Natural killer cell (primary cell): ENCODE measurements around the gene ST6GAL1. TPM values are rescaled to one million over a fixed set of nuclear protein-coding genes. Genes with fewer than 3 reads are reported as not detected.
A peak's percentile ranks its signal among the peaks of the same experiment; 100 is the strongest.

Source experiments
- ATAC-seq, 3 donors: fragments of 150-1000 bp in 2 of 3; fragments of 200-7000 bp in 1 of 3; cut with Tn5 transposase; 1 replicate in 1 of 3; 2 replicates in 2 of 3; pipeline ENCODE4 v1.10.0; 2021; ENCODE audit warnings: mild to moderate bottlenecking in 2 of 3, moderate library complexity in 2 of 3
- DNase-seq, 2 donors: peaks; one replicate each; pipeline versions ENCODE4 v3.0.0 to v3.0.0-alpha.2; 2013 to 2021; ENCODE audit warnings: mixed read lengths in 1 of 2
- H3K27ac ChIP-seq: one replicate; pipeline ENCODE4 v1.5.1; 2013; ENCODE audit warnings: mild to moderate bottlenecking, low read length
- H3K27me3 ChIP-seq: one replicate; pipeline ENCODE4 v1.6.1; 2013; ENCODE audit warnings: low read length; ENCODE audit not compliant: control insufficient read depth, insufficient read depth
- H3K36me3 ChIP-seq: one replicate; pipeline ENCODE4 v1.6.1; 2013; ENCODE audit warnings: low read length; ENCODE audit not compliant: control insufficient read depth, insufficient read depth
- H3K4me1 ChIP-seq: one replicate; pipeline ENCODE4 v1.6.1; 2013; ENCODE audit warnings: low read length; ENCODE audit not compliant: control insufficient read depth, insufficient read depth
- H3K4me3 ChIP-seq: one replicate; pipeline ENCODE4 v1.5.1; 2013; ENCODE audit warnings: low read length
- H3K9me3 ChIP-seq: one replicate; pipeline ENCODE4 v1.6.1; 2013; ENCODE audit warnings: low read length; ENCODE audit not compliant: control insufficient read depth, insufficient read depth
- H3K27ac Mint-ChIP-seq, 2 donors: one replicate each; pipeline ENCODE4 v1.8.0; 2022; ENCODE audit warnings: mild to moderate bottlenecking in 2 of 2, mixed read lengths in 2 of 2, moderate library complexity in 1 of 2
- H3K27me3 Mint-ChIP-seq, 2 donors: one replicate each; pipeline ENCODE4 v1.8.0; 2022; ENCODE audit warnings: low read depth in 2 of 2, mixed read lengths in 2 of 2
- H3K36me3 Mint-ChIP-seq: one replicate; pipeline ENCODE4 v1.8.0; 2022; ENCODE audit warnings: mixed read lengths
- H3K4me1 Mint-ChIP-seq, 2 donors: one replicate each; pipeline ENCODE4 v1.8.0; 2022; ENCODE audit warnings: mixed read lengths in 2 of 2
- H3K4me3 Mint-ChIP-seq: one replicate; pipeline ENCODE4 v1.8.0; 2022; ENCODE audit warnings: mild to moderate bottlenecking, moderate library complexity, mixed read lengths
- H3K9me3 Mint-ChIP-seq, 2 donors: one replicate each; pipeline ENCODE4 v1.8.0; 2022; ENCODE audit warnings: mixed read lengths in 2 of 2
- CTCF ChIP-seq: fragments of 200-600 bp; IDR thresholded peaks from one replicate; pipeline ENCODE4 v1.8.0; 2022; ENCODE audit warnings: antibody characterized with exemption
- WGBS: methylation state at CpG from one replicate; pipeline ENCODE4 v1.1.7; 2013; ENCODE audit warnings: missing lambda C conversion rate; ENCODE audit not compliant: insufficient coverage; 5-methylcytosine and 5-hydroxymethylcytosine counted together
- intact Hi-C: fragments of 100-400 bp; cut with micrococcal nuclease; formaldehyde crosslinking; loops from one replicate; pipeline ENCODE4 v1.14.2; 2022
- total RNA-seq, 4 donors: library from RNA; stranded (reverse); fragments of 120-200 nt in 1 of 4; gene quantifications; one replicate each; pipeline versions ENCODE4 v1.2.3 to v1.2.4, GENCODE V29; 2013 to 2022

ST6GAL1 gene
- total RNA-seq, 3 donors from 2014 or later (not counting 1 experiment from before 2014, with no cell fraction given) = 121 to 182 (median 146) TPM

DNA sequence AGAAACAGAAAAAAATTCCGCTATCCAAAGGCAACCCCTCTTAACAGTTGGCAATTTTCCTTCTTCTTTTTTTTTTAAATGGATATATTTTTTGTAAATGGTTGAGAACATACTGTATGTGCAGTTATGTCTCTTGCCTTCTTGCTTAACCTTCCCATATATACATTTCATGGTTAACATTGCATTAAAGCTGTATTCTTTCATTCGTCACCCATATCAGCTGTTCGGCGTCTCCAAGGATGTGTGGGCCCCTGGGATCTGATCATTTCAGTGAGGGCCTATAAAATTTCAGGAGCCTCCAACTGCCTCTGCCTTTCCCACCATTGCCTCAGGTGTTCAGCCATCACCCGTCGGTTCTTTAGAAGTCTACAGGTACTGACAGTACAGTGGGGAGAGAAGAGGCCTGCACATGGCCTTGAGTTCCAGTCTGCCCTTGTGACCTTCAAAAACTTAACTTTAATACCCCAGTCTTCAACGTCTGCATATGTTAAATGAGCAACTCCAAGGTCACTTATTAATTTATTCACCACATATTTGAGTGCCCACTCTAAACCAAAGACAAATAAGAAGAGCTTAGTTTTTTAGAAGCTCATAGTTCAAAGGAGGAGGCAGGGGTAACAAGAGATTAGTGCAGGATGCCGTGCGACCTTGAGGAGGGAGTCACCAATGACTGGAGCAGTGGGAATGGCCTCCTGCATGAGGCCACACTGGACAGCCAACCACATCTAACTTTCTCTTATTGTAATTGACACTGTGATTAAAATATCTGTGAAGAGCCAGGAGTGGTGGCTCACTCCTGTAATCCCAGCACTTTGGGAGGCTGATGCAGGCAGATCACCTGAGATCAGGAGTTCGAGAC, 6.9 kb downstream of the ST6GAL1 start:
- no peak for TF ChIP-seq CTCF
- no peaks in the 10 kb centered on the region for H3K27me3 Mint-ChIP-seq
- WGBS = 95% methylated on average over 9 of the region's 10 CpGs
- ATAC-seq (no peak), DNase-seq (no peak)
- Histone ChIP-seq H3K4me3 (no peak overlapping the region), H3K9me3 (no peaks in the 10 kb centered on the region), H3K4me1 (peaks cover 27% of the 10 kb centered on the region), H3K36me3 (peaks cover 34% of the 10 kb centered on the region), H3K27ac (no peak overlapping the region), H3K27me3 (no peaks in the 10 kb centered on the region)
- intact Hi-C loops = loop anchor here (10.0 kb wide), 1 partner anchor 52 kb away; no protein-coding TSS in a partner anchor
- H3K27ac Mint-ChIP-seq = peak overlapping the region; percentile 47 to 48
- H3K36me3 Mint-ChIP-seq = peaks cover 10% of the 10 kb centered on the region
- peaks cover 66% of the 10 kb centered on the region in 2 donors for H3K4me1 Mint-ChIP-seq
- H3K9me3 Mint-ChIP-seq = no peaks in the 10 kb centered on the region
- H3K4me3 Mint-ChIP-seq = no peak overlapping the region

- no peak for DNase-seq
- H3K4me1 ChIP-seq = peaks cover 15% of the 10 kb centered on the region
- peaks cover 59 to 63% of the 10 kb centered on the region in 2 donors for H3K4me1 Mint-ChIP-seq
These were observed 8.4 kb downstream of the ST6GAL1 start for GRCh38 chr3:186938716-186939115.

DNA sequence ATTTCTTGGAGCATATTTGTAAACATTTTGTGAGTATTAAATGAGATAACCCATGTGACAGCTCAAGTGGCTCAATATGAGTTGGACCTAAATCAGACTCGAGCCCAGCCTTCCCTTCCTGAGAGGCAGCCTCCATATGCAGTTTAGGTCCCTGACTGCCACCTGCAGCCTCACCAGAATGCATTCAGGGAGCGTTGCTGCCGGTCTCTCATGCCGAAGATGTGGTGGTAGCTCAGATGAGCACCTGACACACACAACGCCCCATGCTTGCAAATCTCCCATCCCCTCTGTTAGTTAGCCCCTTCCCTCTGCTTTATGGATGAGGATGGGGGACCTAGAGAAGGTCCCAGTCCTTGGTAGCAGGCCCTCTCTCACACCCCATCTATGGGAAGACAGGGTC, 9.2 kb downstream of the ST6GAL1 start:
- ATAC-seq (no peak), DNase-seq (no peak)
- Mint-ChIP-seq H3K9me3 (no peaks in the 10 kb centered on the region), H3K36me3 (peaks cover 23% of the 10 kb centered on the region), H3K27me3 (no peaks in the 10 kb centered on the region), H3K4me1 (peaks cover 58 to 66% of the 10 kb centered on the region in 2 donors), H3K27ac (peak overlapping the region; percentile 63), H3K4me3 (no peak overlapping the region)
- peaks cover 7% of the 10 kb centered on the region for H3K4me1 ChIP-seq
- no peak overlapping the region for H3K4me3 ChIP-seq
- H3K27me3 ChIP-seq = no peaks in the 10 kb centered on the region
- intact Hi-C loops = loop anchor here (10.0 kb wide), 1 partner anchor 55 kb away; no protein-coding TSS in a partner anchor
- no peak overlapping the region for H3K27ac ChIP-seq
- H3K9me3 ChIP-seq = no peaks in the 10 kb centered on the region
- TF ChIP-seq CTCF = no peak
- H3K36me3 ChIP-seq = peaks cover 35% of the 10 kb centered on the region
- WGBS = 95% methylated on average over 5 of the region's 5 CpGs

More at GRCh38 chr3:186938716-186939115, 8.4 kb downstream of the ST6GAL1 start:
- H3K4me3 ChIP-seq = no peak overlapping the region
- intact Hi-C loops = loop anchor here (10.0 kb wide), 1 partner anchor 54 kb away; no protein-coding TSS in a partner anchor
- Mint-ChIP-seq H3K9me3 (no peaks in the 10 kb centered on the region), H3K27me3 (no peaks in the 10 kb centered on the region), H3K36me3 (peaks cover 16% of the 10 kb centered on the region), H3K27ac (peak overlapping the region; percentile 56 to 62), H3K4me3 (no peak overlapping the region)
- TF ChIP-seq CTCF = no peak
- no peaks in the 10 kb centered on the region for H3K9me3 ChIP-seq
- peaks cover 35% of the 10 kb centered on the region for H3K36me3 ChIP-seq
- no peak overlapping the region for H3K27ac ChIP-seq
- ATAC-seq = no peak
- no peaks in the 10 kb centered on the region for H3K27me3 ChIP-seq
- WGBS = 99% methylated on average over 6 of the region's 6 CpGs
